ENCODE results near the gene ARHGAP4.

GRCh38 chrX:153881281-153881680 lies 44.8 kb downstream of the ARHGAP4 start:
- no peak for TF ChIP-seq CTCF (IDR thresholded peaks at IDR 0.05)
- no peak for TF ChIP-seq EP300 (IDR thresholded peaks at IDR 0.05)
- no peak for TF ChIP-seq POLR2AphosphoS5 (IDR thresholded peaks at IDR 0.05)
- TF ChIP-seq POLR2A (IDR thresholded peaks at IDR 0.05): no peak
